NK-92 (cell line): ENCODE data around the gene PTPRN2.
"Not testable (repeated sequence)": the region's sequence is repeated elsewhere in the genome, so short reads cannot be mapped to it uniquely, and the experiment has no call there.

Experiments
- DNase-seq: peaks from one replicate; lab custom pipeline; 2025; ENCODE audit not compliant: unreplicated experiment; lab: John Stamatoyannopoulos, UW

The PTPRN2 gene

DNA sequence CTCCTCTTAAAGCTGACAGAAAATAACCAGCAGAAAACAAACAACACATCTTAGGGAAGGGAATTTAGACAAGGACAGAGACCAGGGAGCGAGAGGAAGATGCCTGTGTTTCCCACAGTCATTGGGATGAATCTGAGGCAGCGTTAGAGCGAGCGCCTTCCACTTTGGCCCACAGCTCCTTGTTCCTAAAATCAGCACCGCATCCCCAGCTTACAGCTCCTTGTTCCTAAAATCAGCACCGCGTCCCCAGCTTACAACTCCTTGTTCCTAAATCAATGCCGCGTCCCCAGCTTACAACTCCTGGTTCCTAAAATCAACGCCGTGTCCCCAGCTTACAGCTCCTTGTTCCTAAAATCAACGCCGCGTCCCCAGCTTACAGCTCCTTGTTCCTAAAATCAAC is 593.3 kb downstream of the PTPRN2 start:
- DNase-seq, result no peak

DNA sequence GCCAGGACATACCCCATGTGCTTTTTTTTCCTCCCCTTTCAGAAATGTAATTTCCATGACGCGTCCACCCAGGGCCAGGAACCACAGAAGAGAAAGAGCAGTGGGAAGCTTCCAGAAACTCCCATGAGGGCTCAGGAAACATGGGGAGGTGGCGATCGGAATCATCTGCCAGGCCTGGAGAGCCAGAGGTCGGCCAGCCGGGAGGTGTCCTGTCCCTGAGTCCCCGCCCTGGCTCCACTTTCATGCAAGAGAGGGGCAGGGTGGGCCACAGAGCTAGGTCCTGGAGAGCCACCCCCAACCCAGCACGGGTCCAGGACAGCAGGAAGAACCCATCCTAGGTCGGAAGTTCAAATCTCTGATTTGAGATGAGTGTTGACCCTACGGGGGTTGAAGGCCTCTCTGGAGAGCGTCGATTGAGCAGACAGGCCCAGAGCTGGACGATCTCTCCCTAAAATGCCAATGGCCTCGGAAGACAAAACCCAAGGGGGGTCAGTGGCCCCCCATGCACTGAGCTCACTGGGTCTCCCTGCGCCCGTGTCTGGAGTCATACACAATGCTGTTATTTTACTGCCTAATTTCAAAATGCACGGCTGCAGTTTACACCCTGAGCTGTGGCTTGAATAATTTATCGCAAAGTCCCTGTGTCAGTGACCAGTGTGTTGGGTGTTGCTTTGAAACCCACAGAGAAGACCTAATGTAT is 594.1 kb downstream of the PTPRN2 start:
- no peak for DNase-seq

GRCh38 chr7:157992511-157993160 is 595.0 kb downstream of the PTPRN2 start:
- DNase-seq, result no peak

DNA sequence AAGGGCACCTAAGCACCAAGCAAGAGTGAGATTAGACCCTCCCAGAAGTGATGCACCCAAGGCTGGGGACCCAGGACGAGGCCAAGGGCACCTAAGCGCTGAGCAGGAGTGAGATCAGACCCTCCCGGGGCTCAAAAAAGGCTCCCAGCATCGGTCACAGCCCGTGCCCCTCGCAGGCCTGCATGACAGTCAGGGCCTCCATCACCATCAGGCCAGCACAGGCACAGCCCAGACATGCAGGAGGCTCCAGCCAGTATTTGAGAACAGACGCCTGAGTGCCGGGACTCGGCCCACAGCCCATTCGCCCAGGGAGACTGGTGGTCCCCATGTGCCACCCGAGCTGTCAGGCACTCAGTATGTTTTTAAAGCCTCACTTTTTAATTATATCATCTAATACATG is 595.9 kb downstream of the PTPRN2 start:
- DNase-seq, result no peak

- no peak for DNase-seq
These were observed 596.3 kb downstream of the PTPRN2 start for GRCh38 chr7:157991351-157991750.

GRCh38 chr7:157990881-157991250 is 596.8 kb downstream of the PTPRN2 start:
- no peak for DNase-seq

DNA sequence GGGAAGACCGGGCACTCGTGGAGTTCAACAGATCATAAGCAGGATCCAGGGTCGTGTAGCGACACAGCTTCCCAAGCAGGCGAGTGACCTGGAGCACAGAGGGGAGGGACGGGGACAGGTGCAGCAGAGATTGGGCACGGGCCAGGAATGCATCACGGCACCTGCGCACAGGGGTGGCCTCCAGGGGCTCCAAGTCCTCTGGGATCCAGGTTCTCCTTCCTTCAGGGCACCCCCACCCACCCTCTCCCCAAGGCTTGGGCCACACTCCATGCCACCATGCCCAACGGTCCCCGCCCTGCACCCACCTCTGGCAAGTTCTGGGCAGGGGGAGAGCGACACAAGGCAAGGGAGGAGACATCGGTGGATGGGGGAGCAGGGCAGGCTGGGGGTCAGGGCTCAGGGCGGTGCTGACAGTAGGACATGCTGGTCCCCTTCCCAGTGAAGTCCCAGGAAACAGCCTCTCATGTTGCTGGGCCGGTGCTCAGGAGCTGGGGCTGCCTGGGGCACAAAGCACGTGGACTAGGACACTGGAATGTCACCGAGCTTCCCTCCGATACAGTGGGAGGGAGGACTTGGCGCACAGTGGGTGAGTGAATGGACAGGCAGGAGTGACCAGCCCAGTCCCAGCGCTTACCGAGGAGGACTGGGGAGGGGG is 597.3 kb downstream of the PTPRN2 start:
- DNase-seq, result no peak

DNA sequence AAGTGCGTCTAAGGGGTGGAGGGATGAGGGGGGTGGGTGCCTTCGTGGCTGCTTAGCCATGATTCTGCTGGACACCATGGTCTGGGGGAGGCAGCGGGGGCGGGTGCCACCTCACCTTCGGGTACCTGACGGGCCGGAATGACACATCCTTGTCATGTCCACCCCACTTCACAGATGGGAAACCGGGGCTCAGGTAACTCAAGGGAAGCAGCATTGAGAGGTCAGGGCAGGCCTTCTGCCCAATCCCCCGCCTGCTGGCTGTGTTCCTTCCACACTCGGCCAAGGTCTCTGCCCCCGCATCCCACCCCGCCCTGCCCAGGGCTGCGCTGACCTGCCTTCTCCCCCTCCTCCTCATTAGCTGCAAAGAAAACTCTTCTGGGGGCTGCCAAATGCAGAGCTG is 598.0 kb downstream of the PTPRN2 start:
- no peak for DNase-seq

DNA sequence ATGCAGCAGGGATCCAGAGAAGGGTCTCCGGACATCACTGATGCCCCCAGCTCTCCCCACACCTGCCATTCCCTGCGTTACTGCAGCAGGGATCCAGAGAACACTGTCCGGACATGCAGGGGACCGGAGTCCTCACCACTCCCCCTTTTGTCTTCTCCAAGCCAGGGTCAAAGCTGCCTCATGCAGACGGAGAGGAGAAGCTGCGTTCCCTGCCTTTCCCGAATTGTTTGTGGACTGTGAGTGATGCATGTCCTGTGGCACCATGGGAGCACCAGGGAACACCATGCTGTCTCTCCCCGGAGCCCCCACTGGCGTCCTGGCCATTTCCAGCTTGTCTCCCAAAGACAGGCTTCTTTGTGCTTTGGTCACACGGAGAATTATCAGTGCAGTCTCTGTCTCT is 599.7 kb downstream of the PTPRN2 start:
- no peak for DNase-seq

DNA sequence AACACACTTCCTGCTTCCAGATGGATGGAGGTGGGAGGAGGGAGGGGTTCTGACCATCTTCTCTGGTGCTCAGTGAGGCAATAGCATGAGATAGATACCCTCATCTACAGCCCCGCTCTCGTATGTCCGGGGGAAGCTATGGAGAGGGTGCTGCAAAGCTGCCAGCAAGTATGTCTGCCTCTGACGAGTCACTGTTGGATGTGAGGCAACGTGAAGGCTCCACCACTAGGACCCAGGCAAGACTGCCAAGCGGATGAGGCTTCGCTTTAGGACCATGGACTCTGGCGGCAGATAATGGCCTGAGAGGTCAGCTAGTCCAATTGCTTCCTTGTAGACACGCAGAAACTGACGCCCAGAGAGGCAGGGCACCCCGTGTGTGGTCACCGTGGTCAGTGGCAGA is 601.6 kb downstream of the PTPRN2 start:
- no peak for DNase-seq

- DNase-seq, result no peak
These were observed 602.0 kb downstream of the PTPRN2 start for GRCh38 chr7:157985636-157986035.

GRCh38 chr7:157984423-157985163 is 603.0 kb downstream of the PTPRN2 start:
- no peak for DNase-seq

DNA sequence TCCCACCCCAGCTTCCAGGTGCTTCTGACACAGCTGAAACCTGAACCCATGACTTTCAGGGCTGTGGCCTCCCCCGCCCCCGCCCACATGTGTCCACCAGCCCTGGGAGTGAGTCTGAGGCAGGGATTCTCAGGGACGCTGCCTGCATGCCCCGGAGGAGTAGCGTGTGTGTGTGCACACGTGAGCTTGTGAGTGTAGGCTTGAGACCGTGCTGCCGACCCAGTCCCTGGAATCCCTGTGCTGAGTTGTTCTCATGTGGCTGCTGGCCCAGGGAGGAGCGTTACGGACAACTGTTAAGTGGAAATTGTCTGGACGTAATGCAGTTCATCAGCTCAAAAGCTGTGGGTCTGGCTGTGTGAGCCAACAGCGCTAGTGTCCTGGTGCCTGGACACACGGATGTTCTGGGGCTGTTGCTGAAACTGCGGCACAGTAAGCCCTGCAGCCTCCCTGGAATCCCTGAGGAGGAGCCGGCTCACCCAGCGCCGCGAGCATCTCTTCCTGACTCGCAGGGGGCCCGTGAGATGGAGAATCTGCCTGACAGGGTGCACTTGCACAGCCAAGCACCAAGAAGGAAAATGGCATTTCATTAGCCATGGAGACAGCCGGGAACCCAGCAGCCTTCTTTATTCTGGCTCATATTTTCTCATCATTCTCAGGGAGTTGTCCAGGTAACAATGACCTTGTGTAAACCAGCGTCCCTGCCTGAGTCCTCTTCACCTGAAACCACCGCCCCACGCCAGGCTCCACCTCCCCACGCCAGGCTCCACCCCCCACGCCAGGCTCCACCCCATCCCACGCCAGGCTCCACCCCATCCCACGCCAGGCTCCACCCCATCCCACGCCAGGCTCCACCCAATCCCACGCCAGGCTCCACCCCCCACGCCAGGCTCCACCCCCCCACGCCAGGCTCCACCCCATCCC is 603.9 kb downstream of the PTPRN2 start:
- no peak for DNase-seq

DNA sequence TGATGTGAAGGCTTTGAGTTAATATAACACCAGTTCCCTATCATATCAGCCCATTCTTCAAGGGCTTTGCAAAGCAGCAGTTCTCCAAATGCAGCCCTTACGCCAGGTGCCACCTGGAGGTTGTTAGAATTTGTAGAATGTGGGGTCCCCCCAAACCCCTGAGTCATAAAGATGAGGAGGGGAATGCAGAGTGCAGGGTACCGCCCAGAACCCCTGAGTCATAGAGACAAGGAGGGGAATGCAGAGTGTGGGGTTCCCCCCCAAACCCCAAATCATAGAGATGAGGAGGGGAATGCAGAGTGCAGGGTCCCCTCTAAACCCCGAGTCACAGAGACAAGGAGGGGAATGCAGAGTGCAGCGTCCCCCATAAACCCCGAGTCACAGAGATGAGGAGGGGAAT is 605.8 kb downstream of the PTPRN2 start:
- DNase-seq, result no peak

DNA sequence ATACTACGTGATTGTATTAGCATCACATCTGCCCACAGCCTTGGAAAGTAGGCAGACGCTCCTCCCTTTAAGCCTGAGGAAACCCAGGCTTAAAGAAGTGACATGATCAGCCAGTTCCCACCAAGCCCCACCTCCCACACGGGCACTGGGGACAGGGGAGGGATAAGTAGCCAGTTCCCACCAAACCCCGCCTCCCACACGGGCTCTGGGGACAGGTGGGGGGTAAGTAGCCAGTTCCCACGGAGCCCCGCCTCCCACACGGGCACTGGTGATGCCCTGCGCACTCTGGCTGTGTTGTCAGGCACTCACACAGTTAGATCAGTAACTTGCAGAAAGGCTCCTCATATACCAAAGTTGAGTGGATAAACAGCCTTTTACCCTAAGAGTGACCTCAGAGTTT is 606.8 kb downstream of the PTPRN2 start:
- no peak for DNase-seq

GRCh38 chr7:157980341-157980731 is 607.3 kb downstream of the PTPRN2 start:
- DNase-seq, result not testable (repeated sequence)

DNA sequence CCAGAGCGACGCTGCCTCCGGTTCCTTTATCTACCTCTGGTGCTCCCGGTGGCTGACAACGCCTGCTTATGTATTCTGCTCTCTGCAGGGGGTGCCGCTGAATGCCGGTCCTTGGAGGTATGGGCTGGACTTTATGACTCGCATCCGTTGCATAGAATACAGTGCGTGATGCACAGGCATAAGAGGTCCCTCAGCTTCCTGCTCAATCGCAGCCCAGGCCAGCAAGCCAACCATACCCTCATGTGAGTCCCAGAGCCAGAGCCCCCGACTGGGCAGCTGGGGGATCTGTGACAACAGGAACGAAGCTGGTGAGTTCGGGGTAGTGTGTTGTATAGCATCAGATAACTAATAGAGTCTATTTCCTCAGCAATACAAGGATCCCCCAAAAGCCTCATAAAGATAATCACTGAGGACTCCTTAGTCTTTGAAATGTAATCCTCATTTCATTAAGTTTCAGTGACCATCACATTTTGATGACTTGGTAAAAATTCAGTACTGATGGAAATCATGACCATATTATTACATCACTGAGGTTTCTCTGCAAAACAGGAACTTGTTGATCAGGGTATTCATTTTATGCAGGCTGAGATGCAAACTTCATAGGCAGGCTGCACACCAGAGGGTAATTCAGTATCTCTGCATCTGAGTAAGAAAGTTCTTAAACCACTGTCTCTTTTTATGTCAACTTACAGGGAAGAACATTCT is 607.8 kb downstream of the PTPRN2 start:
- DNase-seq, result no peak

- DNase-seq, result no peak
These were observed 608.9 kb downstream of the PTPRN2 start for GRCh38 chr7:157978766-157979165.

GRCh38 chr7:157977717-157978496 is 609.7 kb downstream of the PTPRN2 start:
- DNase-seq, result no peak
